NOMO-1 treated with DMSO at 0.1 percent for 48 hours (cell line): ENCODE data around the gene PLXNA4.

Source experiments
- DNase-seq: peaks from one replicate; lab custom pipeline; 2025; ENCODE audit not compliant: unreplicated experiment; lab: John Stamatoyannopoulos, UW

PLXNA4 gene

GRCh38 chr7:132160611-132161532, 415.4 kb downstream of the PLXNA4 start:
- no peak for DNase-seq

GRCh38 chr7:132158841-132159240, 417.4 kb downstream of the PLXNA4 start:
- no peak for DNase-seq

GRCh38 chr7:132158166-132158565, 418.1 kb downstream of the PLXNA4 start:
- DNase-seq = no peak

- no peak for DNase-seq
Measured at GRCh38 chr7:132155715-132156114, 420.6 kb downstream of the PLXNA4 start.

- no peak for DNase-seq
Measured at GRCh38 chr7:132154695-132155471, 421.4 kb downstream of the PLXNA4 start.

- no peak for DNase-seq
Measured at GRCh38 chr7:132154248-132154647, 422.0 kb downstream of the PLXNA4 start.

GRCh38 chr7:132152131-132152889, 424.0 kb downstream of the PLXNA4 start:
- DNase-seq = no peak

GRCh38 chr7:132150711-132151110, 425.6 kb downstream of the PLXNA4 start:
- DNase-seq = no peak

GRCh38 chr7:132149436-132150304, 426.6 kb downstream of the PLXNA4 start:
- no peak for DNase-seq

GRCh38 chr7:132148876-132149275, 427.4 kb downstream of the PLXNA4 start:
- DNase-seq = no peak

- DNase-seq = no peak
Measured at GRCh38 chr7:132145466-132145865, 430.8 kb downstream of the PLXNA4 start.

GRCh38 chr7:132145063-132145462, 431.2 kb downstream of the PLXNA4 start:
- no peak for DNase-seq

GRCh38 chr7:132142006-132142405, 434.3 kb downstream of the PLXNA4 start:
- no peak for DNase-seq

- no peak for DNase-seq
Measured at GRCh38 chr7:132141109-132141508, 435.2 kb downstream of the PLXNA4 start.

- no peak for DNase-seq
Measured at GRCh38 chr7:132140341-132140740, 435.9 kb downstream of the PLXNA4 start.

GRCh38 chr7:132138817-132139216, 437.5 kb downstream of the PLXNA4 start:
- DNase-seq = no peak

GRCh38 chr7:132137681-132138080, 438.6 kb downstream of the PLXNA4 start:
- no peak for DNase-seq

- DNase-seq = no peak
Measured at GRCh38 chr7:132135746-132136385, 440.4 kb downstream of the PLXNA4 start.

- DNase-seq = no peak
Measured at GRCh38 chr7:132134814-132135445, 441.3 kb downstream of the PLXNA4 start.
